Nephron (organoid): ENCODE results near the gene NOS1.

Experiments
- H3K27ac Mint-ChIP-seq, 3 experiments: 2 replicates each; pipeline ENCODE4 v1.8.0; 2020; ENCODE audit warnings: mixed read lengths in 3 of 3, mild to moderate bottlenecking in 2 of 3, moderate library complexity in 1 of 3
- H3K27me3 Mint-ChIP-seq: 2 replicates; pipeline ENCODE4 v1.8.0; 2021; ENCODE audit warnings: low read depth, mild to moderate bottlenecking, moderate library complexity, mixed read lengths
- H3K36me3 Mint-ChIP-seq: 2 replicates; pipeline ENCODE4 v1.8.0; 2020; ENCODE audit warnings: low read depth, mixed read lengths
- H3K4me1 Mint-ChIP-seq: 2 replicates; pipeline ENCODE4 v1.8.0; 2020; ENCODE audit warnings: mixed read lengths
- H3K4me3 Mint-ChIP-seq, 3 experiments: 2 replicates each; pipeline ENCODE4 v1.8.0; 2020; ENCODE audit warnings: mild to moderate bottlenecking in 3 of 3, mixed read lengths in 3 of 3, moderate library complexity in 2 of 3
- H3K9me3 Mint-ChIP-seq: 2 replicates; pipeline ENCODE4 v1.8.0; 2020; ENCODE audit warnings: mixed read lengths
- TF ChIP-seq, protein P1 (sequence below), 3 experiments: fragments of 200-600 bp; sonication (generic); IDR thresholded peaks; one replicate each; pipeline ENCODE4 v1.5.0; 2021; ENCODE audit warnings: antibody characterized with exemption in 3 of 3; ENCODE audit not compliant: unreplicated experiment in 3 of 3

NOS1 gene

DNA sequence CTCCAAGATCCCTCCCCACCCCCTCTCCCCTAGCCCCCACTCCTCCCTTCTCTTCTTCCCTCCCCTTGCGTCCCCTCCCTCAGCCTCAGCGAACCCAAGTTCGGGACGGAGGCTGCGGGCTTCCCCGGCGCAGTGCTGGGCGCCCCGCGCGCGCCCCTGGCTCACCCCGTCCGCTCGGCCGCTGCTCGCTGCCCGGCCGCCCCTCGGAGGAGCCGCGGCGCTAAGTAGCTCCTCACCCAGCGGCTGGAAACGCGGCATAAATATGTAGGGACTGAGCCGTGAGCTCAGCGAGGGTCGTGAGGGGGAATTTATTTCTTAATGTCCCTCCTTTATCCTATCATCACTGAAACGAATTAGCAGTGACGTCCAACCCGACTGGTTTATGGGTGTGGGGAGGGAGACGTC is at the start of gene NOS1:
Gene NOS1, minus strand, starts transcription at position 280 of the 405 bp plus-strand sequence. CDS start 30,557 bp downstream, outside the sequence.
- Mint-ChIP-seq H3K27ac (no peak within 1 kb of the TSS), H3K36me3 (no peaks in the 10 kb centered on the region), H3K4me3 (peak within 1 kb of the TSS; percentile 49 to 62 (median 50)), H3K4me1 (no peaks in the 10 kb centered on the region), H3K27me3 (peaks cover 100% of the 10 kb centered on the region), H3K9me3 (no peaks in the 10 kb centered on the region)
- TF ChIP-seq, protein P1, sequence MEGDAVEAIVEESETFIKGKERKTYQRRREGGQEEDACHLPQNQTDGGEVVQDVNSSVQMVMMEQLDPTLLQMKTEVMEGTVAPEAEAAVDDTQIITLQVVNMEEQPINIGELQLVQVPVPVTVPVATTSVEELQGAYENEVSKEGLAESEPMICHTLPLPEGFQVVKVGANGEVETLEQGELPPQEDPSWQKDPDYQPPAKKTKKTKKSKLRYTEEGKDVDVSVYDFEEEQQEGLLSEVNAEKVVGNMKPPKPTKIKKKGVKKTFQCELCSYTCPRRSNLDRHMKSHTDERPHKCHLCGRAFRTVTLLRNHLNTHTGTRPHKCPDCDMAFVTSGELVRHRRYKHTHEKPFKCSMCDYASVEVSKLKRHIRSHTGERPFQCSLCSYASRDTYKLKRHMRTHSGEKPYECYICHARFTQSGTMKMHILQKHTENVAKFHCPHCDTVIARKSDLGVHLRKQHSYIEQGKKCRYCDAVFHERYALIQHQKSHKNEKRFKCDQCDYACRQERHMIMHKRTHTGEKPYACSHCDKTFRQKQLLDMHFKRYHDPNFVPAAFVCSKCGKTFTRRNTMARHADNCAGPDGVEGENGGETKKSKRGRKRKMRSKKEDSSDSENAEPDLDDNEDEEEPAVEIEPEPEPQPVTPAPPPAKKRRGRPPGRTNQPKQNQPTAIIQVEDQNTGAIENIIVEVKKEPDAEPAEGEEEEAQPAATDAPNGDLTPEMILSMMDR (IDR thresholded peaks at IDR 0.05; ENCODE audit: unreplicated experiment in 3 of 3) = no peak

DNA sequence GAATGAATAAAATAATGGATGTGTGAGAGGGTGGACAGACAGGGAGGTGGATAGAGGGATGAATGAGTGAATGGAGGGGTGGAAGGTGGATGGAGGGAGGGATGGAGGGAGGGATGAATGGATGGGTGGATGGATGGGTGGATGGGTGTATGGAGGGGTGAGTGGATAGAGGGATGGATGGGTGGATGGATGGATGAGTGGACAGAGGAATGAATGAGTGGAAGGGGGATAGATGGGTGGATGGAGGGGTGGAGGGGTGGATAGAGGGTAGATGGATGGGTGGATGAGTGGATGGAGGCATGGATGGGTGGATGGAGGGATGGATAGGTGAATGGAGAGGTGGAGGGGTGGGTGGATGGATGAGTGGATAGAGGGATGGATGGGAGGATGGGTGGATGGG is 47.9 kb upstream of the NOS1 start:
- TF ChIP-seq, protein P1 (IDR thresholded peaks at IDR 0.05; ENCODE audit: unreplicated experiment in 3 of 3) = no peak
- H3K4me1 Mint-ChIP-seq = peaks cover 26% of the 10 kb centered on the region
- H3K9me3 Mint-ChIP-seq = no peaks in the 10 kb centered on the region
- no peak overlapping the region for H3K4me3 Mint-ChIP-seq
- H3K27ac Mint-ChIP-seq = no peak overlapping the region
- no peaks in the 10 kb centered on the region for H3K36me3 Mint-ChIP-seq
- peaks cover 17% of the 10 kb centered on the region for H3K27me3 Mint-ChIP-seq

DNA sequence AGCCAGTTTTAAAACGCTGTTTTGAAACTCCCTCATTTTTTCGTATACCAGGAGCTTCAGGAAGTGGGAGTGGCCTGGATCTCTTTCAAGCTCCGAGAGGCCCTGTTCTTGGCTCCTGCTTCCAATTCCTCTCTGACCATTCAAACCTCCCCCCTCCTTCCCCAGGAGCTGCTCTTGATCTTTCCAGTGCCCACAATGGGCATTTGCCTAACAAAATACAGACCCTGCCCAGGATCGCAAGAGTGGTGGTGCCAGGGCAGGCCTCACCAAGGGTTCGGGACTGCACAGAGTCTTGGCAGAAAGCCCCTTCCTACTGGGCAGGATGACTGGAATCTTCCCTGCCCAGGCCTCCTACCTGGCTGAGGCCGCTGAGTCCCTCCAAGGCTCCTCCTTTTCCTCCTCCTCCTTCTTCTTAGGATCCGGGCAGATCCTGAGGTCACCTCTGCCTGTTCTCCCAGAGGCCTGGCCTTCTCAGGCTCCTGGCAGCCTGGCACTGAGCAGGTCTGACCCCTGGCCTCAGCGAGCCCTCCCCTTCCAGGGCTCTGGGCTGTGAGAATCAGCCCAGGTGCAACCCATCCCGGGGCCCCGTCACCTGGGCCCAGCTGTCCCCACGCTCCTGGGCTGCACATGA is 46.9 kb upstream of the NOS1 start:
- H3K36me3 Mint-ChIP-seq = no peaks in the 10 kb centered on the region
- no peak overlapping the region for H3K4me3 Mint-ChIP-seq
- peaks cover 20% of the 10 kb centered on the region for H3K27me3 Mint-ChIP-seq
- TF ChIP-seq, protein P1 (IDR thresholded peaks at IDR 0.05; ENCODE audit: unreplicated experiment in 3 of 3) = no peak
- H3K27ac Mint-ChIP-seq = peak overlapping the region; percentile 40 to 82 (median 55)
- H3K9me3 Mint-ChIP-seq = no peaks in the 10 kb centered on the region
- H3K4me1 Mint-ChIP-seq = peaks cover 26% of the 10 kb centered on the region

DNA sequence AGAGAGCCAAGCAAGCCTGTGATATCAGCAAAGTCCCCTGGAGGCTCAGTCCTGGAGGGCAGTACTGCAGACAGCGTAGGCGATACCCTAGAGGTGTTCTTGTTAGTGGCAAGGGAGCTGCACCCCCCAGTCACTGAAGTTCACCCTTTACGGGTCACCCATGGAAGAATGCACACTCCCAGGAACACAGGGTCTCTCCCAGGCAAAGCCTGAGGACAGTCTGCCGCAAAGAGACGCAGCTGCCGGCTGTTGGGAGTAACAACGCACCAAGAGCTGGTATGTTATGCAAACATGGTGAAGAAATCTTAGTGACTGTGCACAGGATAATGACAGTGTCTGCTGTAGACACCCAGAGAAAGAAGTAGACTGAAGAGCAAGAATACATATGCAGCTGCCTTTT is 43.5 kb upstream of the NOS1 start:
- no peak overlapping the region for H3K4me3 Mint-ChIP-seq
- peaks cover 5% of the 10 kb centered on the region for H3K9me3 Mint-ChIP-seq
- H3K4me1 Mint-ChIP-seq = peaks cover 14% of the 10 kb centered on the region
- TF ChIP-seq, protein P1 (IDR thresholded peaks at IDR 0.05; ENCODE audit: unreplicated experiment in 3 of 3) = no peak
- H3K27ac Mint-ChIP-seq = no peak overlapping the region
- H3K27me3 Mint-ChIP-seq = peaks cover 35% of the 10 kb centered on the region
- no peaks in the 10 kb centered on the region for H3K36me3 Mint-ChIP-seq

DNA sequence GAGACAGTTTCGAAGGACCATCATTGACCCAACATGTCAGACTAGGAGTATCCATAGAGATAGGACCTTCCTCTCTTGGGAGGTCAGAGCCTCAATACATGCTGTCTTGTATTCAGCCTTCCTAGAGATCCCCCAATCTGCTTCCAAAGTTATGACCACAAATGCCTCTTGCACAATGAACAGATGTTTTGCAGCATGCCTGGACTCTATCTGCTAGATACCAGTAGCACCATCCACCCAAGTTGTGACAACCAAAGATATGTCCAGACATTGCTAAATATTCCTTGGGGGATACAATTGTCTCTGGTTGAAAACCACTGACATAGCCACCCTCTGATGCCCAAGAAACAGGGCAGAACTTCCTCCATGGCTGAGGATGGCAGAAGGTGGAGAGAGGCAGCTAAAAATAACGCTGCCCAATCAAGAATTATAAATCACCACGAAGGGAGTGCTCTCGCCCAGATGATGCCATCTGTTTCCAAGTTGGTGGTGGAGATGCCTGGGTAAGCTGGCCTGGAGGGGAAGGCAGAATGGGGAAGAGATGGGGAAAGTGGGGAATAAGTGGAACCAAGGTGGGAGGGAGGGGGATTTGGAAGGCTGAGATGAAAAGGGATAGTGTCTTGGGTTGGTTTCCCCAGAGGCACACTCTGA is 42.9 kb upstream of the NOS1 start:
- Mint-ChIP-seq H3K27me3 (peaks cover 35% of the 10 kb centered on the region), H3K27ac (no peak overlapping the region), H3K9me3 (peaks cover 5% of the 10 kb centered on the region), H3K4me1 (peaks cover 14% of the 10 kb centered on the region), H3K4me3 (no peak overlapping the region), H3K36me3 (no peaks in the 10 kb centered on the region)
- TF ChIP-seq, protein P1 (IDR thresholded peaks at IDR 0.05; ENCODE audit: unreplicated experiment in 3 of 3) = no peak
